RWPE2 (cell line): ENCODE measurements around the gene ZNF598.

Experiments
- ATAC-seq: fragments of 200-7000 bp; cut with Tn5 transposase; 3 replicates; pipeline ENCODE4 v1.9.1; 2021; ENCODE audit warnings: low read depth
- DNase-seq: peaks from one replicate; pipeline ENCODE4 v3.0.0-alpha.2; 2020; ENCODE audit warnings: low spot score
- H3K27ac ChIP-seq: fragments of 450-650 bp; 2 replicates; pipeline ENCODE4 v1.5.1; 2017; ENCODE audit warnings: mild to moderate bottlenecking; ENCODE audit not compliant: poor library complexity, severe bottlenecking
- H3K27me3 ChIP-seq: fragments of 250-450 bp; sonication (Bioruptor Pico); 2 replicates; pipeline ENCODE4 v1.5.1; 2021; ENCODE audit warnings: mild to moderate bottlenecking, moderate library complexity; ENCODE audit not compliant: insufficient read depth, poor library complexity, severe bottlenecking
- H3K36me3 ChIP-seq: fragments of 250-450 bp; sonication (Bioruptor Pico); 2 replicates; pipeline ENCODE4 v1.5.1; 2020; ENCODE audit warnings: low read depth, mild to moderate bottlenecking, moderate library complexity
- H3K4me1 ChIP-seq: fragments of 250-450 bp; sonication (Bioruptor Pico); 2 replicates; pipeline ENCODE4 v1.5.1; 2021; ENCODE audit warnings: mild to moderate bottlenecking, moderate library complexity; ENCODE audit not compliant: insufficient read depth, poor library complexity, severe bottlenecking
- H3K4me3 ChIP-seq: fragments of 250-450 bp; sonication (Bioruptor Pico); 2 replicates; pipeline ENCODE4 v1.5.1; 2021; ENCODE audit warnings: mild to moderate bottlenecking, moderate library complexity; ENCODE audit not compliant: severe bottlenecking
- H3K9me3 ChIP-seq: fragments of 250-450 bp; sonication (Bioruptor Pico); 2 replicates; pipeline ENCODE4 v1.5.1; 2021; ENCODE audit warnings: mild to moderate bottlenecking, moderate library complexity; ENCODE audit not compliant: severe bottlenecking
- CTCF ChIP-seq: fragments of 450-650 bp; IDR thresholded peaks from one replicate; pipeline ENCODE4 v1.5.1; 2017; ENCODE audit warnings: mild to moderate bottlenecking, moderate library complexity; ENCODE audit not compliant: poor library complexity, severe bottlenecking

Gene ZNF598

GRCh38 chr16:2009164-2009711 lies 383 bp downstream of the ZNF598 start:
- ATAC-seq = no peak
- Histone ChIP-seq H3K9me3 (no peaks in the 10 kb centered on the region), H3K4me3 (peak overlapping the region; percentile 77), H3K36me3 (peaks cover 30% of the 10 kb centered on the region), H3K27me3 (no peaks in the 10 kb centered on the region), H3K27ac (peak overlapping the region; percentile 85), H3K4me1 (peaks cover 7% of the 10 kb centered on the region)
- DNase-seq = no peak
- no peak for TF ChIP-seq CTCF

- no peak for TF ChIP-seq CTCF
- peak overlapping the region; percentile 77 for H3K4me3 ChIP-seq
- peaks cover 33% of the 10 kb centered on the region for H3K36me3 ChIP-seq
- no peak for ATAC-seq
- peaks cover 7% of the 10 kb centered on the region for H3K4me1 ChIP-seq
- H3K27me3 ChIP-seq = no peaks in the 10 kb centered on the region
- no peak for DNase-seq
- H3K27ac ChIP-seq = peak overlapping the region; percentile 85
- no peaks in the 10 kb centered on the region for H3K9me3 ChIP-seq
Measured at GRCh38 chr16:2008631-2009163, 924 bp downstream of the ZNF598 start.

GRCh38 chr16:2008009-2008526 lies 1.6 kb downstream of the ZNF598 start:
- no peaks in the 10 kb centered on the region for H3K27me3 ChIP-seq
- H3K36me3 ChIP-seq = peaks cover 39% of the 10 kb centered on the region
- TF ChIP-seq CTCF = no peak
- H3K27ac ChIP-seq = peak overlapping the region; percentile 85
- no peaks in the 10 kb centered on the region for H3K9me3 ChIP-seq
- ATAC-seq (peak; percentile 76), DNase-seq (peak; percentile 95)
- peaks cover 7% of the 10 kb centered on the region for H3K4me1 ChIP-seq
- peak overlapping the region; percentile 77 for H3K4me3 ChIP-seq

- peak overlapping the region; percentile 77 for H3K4me3 ChIP-seq
- no peak for ATAC-seq
- H3K9me3 ChIP-seq = no peaks in the 10 kb centered on the region
- H3K4me1 ChIP-seq = peaks cover 7% of the 10 kb centered on the region
- peaks cover 47% of the 10 kb centered on the region for H3K36me3 ChIP-seq
- peak overlapping the region; percentile 85 for H3K27ac ChIP-seq
- H3K27me3 ChIP-seq = no peaks in the 10 kb centered on the region
- TF ChIP-seq CTCF = no peak
- DNase-seq = no peak
Measured at GRCh38 chr16:2007081-2007836, 2.4 kb downstream of the ZNF598 start.
